Measurements from ENCODE around the gene PSMB9. TPM values are rescaled to one million over a fixed set of nuclear protein-coding genes. Genes with fewer than 3 reads are reported as not detected.
"Not testable (repeated sequence)": the region's sequence is repeated elsewhere in the genome, so short reads cannot be mapped to it uniquely, and the experiment has no call there.

PSMB9 gene
- total RNA-seq, 1 donor = 114 TPM

DNA sequence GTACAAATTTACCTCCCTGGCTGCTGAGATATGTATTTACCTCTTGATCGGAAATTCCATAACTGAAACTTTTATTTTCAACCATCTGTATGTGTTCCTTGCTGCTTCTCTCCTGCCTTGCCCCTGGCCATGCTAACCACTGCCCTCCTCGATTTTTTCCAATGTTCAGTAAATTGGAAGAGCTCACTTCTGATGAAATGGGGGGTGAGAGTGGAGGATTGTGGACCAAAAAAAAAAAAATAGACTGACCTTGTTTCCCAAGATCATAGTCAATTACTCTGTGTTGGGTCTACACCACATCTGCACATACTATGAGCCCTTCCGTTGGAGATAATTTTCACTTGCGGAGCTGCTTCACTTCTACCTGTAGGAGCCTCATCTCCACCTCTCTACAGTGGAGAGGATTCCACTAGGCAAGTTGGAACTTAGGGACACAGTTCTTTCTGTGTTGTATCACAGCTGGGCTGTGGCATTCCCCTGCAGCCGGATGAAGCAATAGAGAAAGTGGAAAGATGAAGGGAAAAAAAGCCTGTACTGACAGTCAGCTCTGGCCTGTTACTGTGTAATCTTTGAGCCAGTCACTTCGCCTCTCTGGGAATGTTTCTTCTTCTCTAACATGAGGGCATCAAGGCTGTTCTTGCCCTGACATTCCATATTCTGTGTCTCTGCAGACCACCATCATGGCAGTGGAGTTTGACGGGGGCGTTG lies 1.6 kb downstream of the PSMB9 start:
- no peak for DNase-seq (ENCODE audit: low read depth in 2 of 3, low spot score in 2 of 3)

DNA sequence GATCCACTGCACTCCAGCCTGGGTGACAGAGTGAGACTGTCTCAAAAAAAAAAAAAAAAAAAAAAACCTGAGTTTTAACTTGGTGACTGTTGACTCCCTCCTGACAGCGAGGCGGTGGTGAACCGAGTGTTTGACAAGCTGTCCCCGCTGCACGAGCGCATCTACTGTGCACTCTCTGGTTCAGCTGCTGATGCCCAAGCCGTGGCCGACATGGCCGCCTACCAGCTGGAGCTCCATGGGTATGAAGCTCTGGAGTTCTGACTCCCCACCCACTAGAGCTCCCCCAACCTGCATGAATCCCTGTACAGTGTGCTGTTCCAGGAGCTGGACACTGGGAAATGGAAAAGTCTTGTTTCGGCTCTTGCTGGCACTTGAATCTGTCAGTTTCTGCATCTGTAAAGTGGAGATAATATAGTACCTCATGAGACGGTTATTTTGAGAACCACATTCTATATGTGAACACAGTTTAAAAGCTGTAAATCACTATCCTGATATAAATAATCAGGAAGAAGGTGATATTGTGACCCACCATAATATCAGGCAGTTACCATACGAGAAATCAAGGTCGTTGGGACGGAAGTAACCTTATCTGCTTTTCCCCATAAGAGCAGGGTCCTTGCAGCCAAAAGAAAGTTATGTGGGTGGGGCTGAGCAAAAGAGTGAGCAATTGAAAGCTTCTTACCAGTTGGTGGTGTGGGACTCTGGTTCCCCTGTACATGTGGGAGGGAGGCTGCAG lies 3.3 kb downstream of the PSMB9 start:
- no peak for DNase-seq (ENCODE audit: low read depth in 2 of 3, low spot score in 2 of 3)

DNA sequence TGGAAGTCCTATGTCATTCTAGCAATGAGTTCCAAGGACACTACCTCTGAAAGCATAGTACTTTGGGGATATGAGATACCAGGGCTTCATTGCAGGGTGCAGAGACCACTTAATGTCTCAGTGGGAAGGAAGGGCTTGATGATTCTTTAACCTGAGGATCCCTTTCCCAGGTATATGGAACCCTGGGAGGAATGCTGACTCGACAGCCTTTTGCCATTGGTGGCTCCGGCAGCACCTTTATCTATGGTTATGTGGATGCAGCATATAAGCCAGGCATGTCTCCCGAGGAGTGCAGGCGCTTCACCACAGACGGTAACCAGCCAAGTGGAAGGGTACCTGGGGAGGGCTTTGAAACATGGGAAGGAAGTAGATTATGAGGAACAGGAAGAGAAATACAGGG lies 4.2 kb downstream of the PSMB9 start:
- DNase-seq (ENCODE audit: low read depth in 2 of 3, low spot score in 2 of 3) = no peak

DNA sequence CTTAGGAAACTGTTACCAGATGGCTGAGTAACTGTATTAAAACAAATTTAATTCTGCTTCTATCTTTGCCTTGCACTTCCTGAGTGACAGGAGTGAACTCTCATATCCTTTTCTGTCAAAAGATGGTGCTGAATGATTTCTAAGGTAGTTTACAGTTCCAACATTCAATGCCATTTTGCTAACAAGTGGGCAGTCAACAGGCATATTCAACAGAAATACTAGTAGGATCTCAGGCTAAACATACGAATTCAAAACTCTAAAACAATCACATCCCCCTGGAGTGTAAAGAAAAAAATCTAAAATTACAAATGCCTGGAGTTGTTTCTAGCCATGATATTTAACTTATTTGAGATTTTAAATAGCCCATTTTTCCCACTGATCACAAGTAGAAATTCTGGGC lies 6.7 kb downstream of the PSMB9 start:
- no peak for DNase-seq (ENCODE audit: low read depth in 2 of 3, low spot score in 2 of 3)

DNA sequence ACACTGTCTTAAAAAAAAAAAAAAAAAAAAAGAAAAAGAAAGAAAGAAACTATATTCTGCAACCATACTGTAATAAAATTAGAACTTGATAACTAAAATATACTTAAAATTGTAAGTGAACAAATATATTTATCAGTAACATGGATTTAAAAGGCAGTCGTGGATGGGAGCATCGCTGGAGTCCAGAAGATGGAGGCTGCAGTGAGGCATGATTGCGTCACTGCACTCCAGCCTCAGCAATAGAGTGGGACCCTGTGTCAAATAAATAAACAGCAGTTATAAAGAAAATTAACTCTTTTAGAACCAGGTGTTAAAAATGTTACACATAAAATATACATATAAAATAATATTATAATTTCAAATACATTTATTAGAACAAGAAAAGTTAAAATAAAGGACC lies 8.7 kb downstream of the PSMB9 start:
- no peak for DNase-seq (ENCODE audit: low read depth in 2 of 3, low spot score in 2 of 3)

DNA sequence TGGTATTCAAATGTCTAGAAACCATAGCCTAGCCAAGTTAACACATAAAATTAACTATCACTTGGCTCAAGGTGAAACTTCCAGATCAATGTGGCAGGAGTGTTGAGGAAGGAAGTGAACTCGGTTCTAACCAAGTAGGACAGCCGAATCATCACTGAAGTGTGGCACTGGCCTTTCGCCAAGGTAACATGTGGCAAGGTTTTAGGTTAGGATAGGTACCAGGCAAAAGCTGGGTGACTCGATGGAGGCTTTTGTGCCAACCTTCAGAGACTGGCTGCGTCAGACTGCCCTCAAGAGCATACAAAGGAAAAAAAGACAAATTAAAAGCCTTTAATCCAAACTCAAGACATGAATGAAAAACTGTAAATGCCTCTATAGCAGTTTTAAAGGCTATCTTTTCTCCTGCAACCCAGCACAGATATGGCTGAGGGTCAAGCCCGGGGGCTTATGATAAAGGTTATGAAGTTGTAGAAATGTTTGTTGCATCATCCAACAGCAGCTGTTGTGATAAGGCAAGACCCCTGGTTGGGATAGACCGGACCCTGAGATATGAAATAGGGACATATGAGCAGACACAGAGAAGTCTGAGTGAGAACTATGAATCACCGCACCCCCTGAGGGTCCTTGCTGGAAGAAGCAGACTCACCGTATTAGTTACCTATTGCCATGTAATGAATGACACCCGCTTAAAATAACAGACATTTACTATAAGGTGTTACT lies 11.9 kb downstream of the PSMB9 start:
- DNase-seq (ENCODE audit: low read depth in 2 of 3, low spot score in 2 of 3) = no peak

DNA sequence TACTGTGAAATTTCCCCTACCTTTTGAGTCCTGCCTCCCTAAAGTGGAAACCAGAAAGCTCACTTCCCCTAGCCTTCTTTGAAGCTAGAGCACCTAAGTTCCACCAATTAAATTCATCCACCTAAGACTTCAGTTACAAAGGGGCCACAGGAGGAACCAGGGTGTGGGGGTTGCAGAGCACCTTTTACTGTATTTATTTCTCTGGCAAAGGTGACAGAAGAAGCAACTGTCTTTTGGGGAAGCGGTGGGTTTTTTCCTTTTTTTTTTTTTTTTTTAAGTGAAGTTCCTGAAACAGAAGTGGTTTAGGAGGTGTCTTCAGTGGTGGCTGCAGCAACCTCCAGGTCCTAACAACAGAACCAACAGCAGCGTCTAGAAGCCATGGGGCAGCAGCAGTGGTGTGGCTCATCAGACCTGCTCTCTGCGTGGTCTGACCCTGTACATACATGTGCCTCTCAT lies 13.1 kb downstream of the PSMB9 start:
- DNase-seq (ENCODE audit: low read depth in 2 of 3, low spot score in 2 of 3) = peak in 1 of 3 donors; percentile 33

DNA sequence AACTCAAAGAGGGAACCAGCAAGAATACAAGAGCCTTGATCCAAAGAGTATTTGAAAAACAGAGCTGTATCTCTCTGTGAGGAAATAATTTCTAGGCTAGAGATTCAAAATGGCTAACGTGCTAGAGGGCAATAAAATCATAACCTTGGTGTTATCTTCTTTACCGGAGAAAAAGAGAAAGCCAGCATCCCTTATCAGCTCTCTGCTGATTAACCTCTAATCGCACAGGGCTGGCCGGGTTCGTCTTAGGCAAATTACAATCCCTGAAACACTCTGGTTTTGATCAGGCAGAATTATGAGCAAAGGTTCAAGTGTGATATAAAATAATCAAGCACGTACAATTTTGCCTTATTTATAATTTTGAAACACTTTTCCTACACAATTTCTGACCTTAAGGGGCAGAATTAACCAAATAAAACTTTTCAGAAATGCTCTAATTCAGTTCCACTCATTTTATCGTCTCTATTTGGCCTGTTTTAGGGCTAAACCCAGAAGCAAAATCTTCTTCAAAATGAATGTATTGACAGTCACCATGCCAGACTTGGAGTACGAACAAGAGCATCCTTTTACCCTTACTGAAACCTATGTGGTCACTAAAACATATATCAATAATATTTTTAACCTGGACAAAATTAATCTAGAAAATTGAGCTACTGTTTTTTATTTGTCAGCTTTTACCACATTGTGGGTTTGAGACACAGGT lies 13.7 kb downstream of the PSMB9 start:
- no peak for DNase-seq (ENCODE audit: low read depth in 2 of 3, low spot score in 2 of 3)

DNA sequence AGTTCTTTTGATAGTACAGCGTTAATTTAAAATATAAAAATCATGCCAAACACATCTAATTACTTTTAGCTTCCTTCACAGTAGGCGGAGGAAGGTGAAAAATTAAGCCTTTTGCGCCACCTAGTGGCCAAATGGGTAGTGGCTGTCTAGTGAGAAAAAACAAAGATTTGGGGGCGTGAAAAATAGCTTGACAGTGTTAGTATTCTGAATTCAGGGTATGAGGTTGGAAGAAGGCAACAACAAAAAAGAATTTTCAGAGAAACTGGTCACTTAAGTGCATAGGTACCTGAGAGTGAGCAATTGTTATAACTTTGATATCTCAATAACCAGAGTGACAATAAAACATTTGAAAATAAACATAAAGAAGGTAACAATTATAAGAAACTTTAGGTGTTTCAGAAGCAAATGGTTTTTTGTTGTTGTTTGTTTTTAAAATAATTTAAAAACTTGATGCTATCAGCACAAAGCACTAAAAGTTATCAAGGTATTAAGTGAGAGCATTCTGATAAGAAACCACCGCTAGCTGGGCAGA lies 14.3 kb downstream of the PSMB9 start:
- peak; percentile 79 to 92 (median 88) for DNase-seq (ENCODE audit: low read depth in 2 of 3, low spot score in 2 of 3)

DNA sequence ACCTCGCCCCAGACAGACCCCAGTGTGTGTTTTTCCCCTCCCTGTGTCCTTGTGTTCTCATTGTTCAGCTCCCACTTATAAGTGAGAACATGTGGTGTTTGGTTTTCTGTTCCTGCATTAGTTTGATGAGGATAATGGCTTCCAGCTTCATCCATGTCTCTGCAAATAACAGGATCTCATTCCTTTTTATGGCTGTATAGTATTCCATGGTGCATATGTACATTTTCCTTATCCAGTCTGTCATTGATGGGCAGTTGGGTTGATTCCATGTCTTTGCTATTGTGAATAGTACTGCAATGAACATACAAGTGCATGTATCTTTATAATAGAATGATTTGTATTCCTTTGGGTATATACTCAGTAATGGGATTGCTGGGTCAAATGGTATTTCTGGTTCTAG lies 20.0 kb downstream of the PSMB9 start:
- not testable (repeated sequence) for DNase-seq (ENCODE audit: low read depth in 2 of 3, low spot score in 2 of 3)

DNA sequence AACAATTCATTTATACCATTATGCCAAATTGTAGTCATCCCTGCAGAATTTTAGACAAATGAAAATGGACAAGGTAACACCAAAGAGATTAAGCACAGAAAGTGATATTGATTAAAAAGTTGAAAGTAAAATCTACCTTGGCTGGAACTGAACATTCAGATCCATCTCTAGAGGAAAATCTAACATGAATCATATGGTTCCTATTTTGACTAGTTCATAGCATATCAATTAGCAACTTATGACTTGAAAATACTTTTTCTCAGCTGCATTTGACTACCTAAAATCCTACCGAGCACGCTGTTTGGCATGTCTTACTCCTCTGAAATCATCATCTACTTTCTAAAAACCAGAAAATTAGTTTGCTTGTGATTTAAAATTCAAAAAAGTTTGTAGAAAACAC lies 22.6 kb downstream of the PSMB9 start:
- no peak for DNase-seq (ENCODE audit: low read depth in 2 of 3, low spot score in 2 of 3)

DNA sequence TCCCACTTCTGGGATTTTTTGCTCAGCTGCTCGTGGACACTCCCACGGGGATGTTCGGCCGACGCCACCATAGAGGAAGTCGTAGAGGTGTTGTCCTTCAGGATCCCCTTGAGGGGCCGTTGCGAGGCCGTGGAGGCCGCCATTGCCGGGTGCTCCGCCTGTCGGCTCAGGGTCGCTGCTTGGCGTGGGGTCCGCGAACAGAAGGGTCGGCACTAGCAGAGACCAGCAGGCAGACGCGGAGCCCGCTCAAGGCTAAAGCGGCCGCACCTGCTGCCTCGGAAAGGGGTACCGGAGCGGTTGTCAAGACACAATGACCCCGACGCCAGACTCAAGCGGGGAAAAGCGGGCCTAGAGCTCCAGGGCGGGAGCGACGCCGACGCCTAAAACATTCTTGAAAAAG lies 25.7 kb downstream of the PSMB9 start:
- DNase-seq (ENCODE audit: low read depth in 2 of 3, low spot score in 2 of 3) = no peak

DNA sequence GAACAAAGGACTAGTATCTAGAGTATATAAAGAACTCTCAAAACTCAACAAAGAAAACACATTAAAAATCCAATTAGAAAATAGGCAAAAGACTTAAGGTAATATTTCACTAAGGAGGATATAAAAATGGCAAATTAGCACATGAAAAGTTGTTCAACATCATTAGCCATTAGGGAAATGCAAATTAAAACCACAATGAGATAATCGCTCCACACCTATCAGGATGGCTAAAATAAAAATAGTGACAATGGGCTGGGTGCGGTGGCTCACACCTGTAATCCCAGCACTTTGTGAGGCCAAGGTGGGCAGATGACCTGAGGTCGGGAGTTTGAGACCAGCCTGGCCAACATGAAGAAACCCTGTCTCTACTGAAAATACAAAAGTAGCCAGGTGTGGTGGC lies 27.0 kb downstream of the PSMB9 start:
- not testable (repeated sequence) for DNase-seq (ENCODE audit: low read depth in 2 of 3, low spot score in 2 of 3)

DNA sequence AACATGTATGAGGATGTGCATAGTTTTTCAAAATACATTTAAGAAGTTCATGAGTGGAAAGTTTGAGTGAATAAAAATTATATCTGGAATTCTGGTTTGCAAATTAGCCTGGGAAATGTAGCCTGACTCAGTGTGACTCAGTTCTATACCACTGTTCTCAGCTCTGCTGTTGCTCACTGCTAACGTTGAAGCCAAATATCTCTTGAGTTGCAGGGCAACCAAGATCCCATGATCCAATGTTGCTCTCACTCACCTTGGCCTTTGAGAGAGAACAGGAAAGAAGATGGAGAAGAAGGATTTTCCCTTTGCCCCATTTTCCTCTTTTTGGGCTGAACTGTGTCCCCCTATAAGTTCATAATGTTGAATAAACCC lies 28.9 kb downstream of the PSMB9 start:
- DNase-seq (ENCODE audit: low read depth in 2 of 3, low spot score in 2 of 3) = no peak

DNA sequence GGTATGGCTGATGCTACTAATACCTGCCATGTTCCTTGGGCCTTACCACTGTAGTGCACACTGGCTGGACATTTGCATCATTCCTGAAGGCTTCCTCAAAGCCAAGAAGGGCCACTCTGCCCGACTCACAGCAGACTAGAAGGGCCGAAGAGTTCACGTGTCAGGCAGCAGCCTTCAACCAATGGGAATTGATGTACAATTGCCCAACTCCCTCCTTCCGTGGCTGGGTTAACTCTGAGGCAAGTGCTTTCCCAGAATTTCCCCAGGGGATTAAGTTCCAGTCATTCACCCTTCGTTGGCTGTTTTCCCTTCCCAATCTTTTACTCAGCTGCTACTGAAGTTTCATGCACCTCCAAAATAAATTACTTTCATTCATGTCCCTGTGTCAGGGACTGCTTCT lies 29.8 kb downstream of the PSMB9 start:
- no peak for DNase-seq (ENCODE audit: low read depth in 2 of 3, low spot score in 2 of 3)

DNA sequence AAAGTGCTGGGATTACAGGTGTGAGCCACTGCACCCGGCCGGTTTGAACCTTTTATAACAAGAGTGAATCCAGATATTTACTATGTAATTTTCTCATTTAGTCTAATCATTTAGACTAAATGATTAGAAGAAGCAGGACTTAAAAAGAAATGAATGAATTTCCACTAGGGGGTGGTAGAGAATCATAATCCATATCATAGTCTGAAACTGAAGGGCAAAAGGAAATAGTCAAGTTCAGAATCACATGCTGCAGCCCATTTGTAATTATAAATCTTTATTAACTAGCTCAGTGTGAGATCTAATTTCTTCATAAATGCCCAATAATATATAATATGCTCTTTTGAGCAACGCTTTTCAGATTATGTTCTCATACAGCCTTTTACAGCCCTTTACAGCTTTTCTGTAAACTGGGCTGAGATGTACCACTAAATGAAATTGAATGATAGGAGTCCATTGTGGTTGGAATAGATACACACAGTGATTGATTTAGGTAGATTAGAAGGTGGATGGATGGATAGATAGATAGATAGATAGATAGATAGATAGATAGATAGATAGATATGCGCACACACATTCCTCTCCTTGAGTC lies 31.8 kb downstream of the PSMB9 start:
- DNase-seq (ENCODE audit: low read depth in 2 of 3, low spot score in 2 of 3) = peak; percentile 38 to 90 (median 71)

DNA sequence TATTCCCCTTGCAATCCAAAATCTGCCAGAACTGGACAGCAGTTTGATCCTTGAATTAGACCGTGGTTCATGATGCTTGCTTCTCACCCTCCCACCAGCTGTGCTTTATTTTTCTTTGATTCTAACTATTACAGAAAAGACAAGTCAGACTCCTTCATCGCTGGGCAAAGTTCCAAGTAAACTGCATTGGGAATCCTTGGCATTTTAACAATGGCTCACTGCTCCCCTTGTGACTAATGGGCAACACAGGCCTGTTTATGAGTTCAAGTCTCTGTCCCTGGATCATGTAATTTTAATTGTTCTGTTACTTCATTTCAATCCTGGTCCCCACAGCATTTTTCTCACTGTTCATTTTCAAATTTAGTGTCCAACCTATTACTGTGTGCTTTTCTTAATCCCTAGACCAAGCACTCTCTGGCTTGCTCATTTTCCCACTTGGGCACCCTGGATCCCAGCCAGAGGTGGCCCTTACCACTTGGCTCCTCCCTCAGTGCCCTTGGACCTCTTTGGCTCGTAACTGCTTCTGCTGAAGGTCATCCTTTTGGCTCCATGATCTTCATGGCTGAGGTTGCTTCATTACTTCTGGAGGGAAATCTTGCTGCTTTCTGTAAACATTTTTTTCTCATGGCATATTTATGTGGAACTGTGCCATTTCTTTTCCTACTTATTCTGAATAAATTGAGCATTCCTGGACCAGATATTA lies 32.8 kb downstream of the PSMB9 start:
- DNase-seq (ENCODE audit: low read depth in 2 of 3, low spot score in 2 of 3) = no peak

DNA sequence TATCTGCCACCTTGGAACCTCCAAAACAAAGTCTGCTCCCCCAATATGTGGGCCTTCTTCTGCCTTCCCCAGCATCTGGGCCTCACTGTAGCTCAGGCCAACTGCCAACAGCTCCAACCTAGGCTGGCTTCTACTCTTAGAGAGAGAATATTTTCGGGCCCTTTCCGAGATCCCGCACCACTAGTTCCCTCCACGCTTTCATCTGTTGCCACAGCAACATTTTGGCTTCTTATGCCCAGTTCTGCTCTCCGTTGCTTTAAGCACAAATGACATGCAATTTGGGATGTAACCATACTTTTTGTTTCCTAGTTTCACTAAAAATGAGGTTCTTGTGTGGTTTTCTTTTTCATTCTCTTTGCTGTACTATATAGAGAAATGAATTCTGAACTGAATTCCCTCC lies 33.6 kb downstream of the PSMB9 start:
- no peak for DNase-seq (ENCODE audit: low read depth in 2 of 3, low spot score in 2 of 3)

DNA sequence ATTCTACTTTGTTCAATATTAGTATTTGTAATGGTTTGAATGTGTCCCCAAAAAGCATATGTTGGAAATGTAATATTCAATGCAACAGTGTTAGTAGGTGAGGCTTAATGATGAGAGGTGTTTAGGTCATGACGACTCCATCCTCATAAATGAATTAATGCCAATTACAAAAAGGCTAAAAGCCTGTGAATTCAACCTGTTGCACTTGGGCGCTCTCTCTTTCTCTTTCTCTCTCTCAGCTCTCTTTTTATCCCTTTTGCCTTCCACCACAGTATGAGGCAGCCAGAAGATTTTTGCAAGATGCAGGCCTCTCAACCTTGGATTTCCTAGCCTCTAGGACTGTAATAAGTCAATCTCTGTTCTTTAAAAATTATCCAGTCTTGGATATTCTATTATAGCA lies 34.6 kb downstream of the PSMB9 start:
- no peak for DNase-seq (ENCODE audit: low read depth in 2 of 3, low spot score in 2 of 3)

DNA sequence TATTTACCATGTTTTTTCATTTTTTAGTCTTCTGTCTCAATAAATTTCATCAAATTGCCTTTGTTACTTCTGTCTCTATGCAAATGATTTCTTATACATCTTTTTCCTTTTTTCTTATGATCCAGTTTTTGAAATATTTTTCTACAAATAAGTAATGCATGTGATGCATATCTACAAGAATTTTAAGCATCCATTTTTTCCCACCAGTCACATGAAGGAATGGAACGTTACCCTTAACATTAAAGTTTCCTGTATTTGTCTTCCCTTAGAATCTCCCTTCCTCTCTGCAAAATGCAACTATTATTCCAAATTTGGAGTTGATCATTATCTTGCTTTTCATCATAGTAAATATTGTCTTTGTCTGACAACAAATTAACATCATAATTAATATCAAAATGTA lies 35.5 kb downstream of the PSMB9 start:
- DNase-seq (ENCODE audit: low read depth in 2 of 3, low spot score in 2 of 3) = no peak

Measured in hematopoietic multipotent progenitor cell (in vitro differentiated cells).